H9 (cell line): ENCODE data around the gene PLA2G2F. TPM values are rescaled to one million over a fixed set of nuclear protein-coding genes. Genes with fewer than 3 reads are reported as not detected.

Experiments
- DNase-seq: peaks from one replicate; pipeline ENCODE4 v3.0.0-alpha.2; 2017
- H2AFZ ChIP-seq: one replicate; pipeline ENCODE4 v1.6.1; 2013; ENCODE audit warnings: mild to moderate bottlenecking, low read length, control low read depth, moderate library complexity
- H2AK5ac ChIP-seq: 2 replicates; pipeline ENCODE4 v1.6.1; 2013; ENCODE audit warnings: low read length, control low read depth, mixed read lengths; ENCODE audit not compliant: insufficient read length
- H2BK120ac ChIP-seq: one replicate; pipeline ENCODE4 v1.6.1; 2013; ENCODE audit warnings: low read depth, mild to moderate bottlenecking, low read length, control low read depth, inconsistent platforms; ENCODE audit not compliant: poor library complexity, severe bottlenecking
- H2BK12ac ChIP-seq: 2 replicates; pipeline ENCODE4 v1.6.1; 2013; ENCODE audit warnings: low read length, control low read depth, mixed read lengths, low read depth; ENCODE audit not compliant: insufficient read length
- H2BK15ac ChIP-seq: 2 replicates; pipeline ENCODE4 v1.6.1; 2013; ENCODE audit warnings: low read depth, low read length, control low read depth
- H2BK20ac ChIP-seq: one replicate; pipeline ENCODE4 v1.6.1; 2013; ENCODE audit warnings: low read depth, mild to moderate bottlenecking, low read length, control low read depth, inconsistent platforms; ENCODE audit not compliant: poor library complexity, severe bottlenecking
- H2BK5ac ChIP-seq: 2 replicates; pipeline ENCODE4 v1.6.1; 2013; ENCODE audit warnings: low read length, control low read depth, mixed read lengths; ENCODE audit not compliant: insufficient read length
- H3K14ac ChIP-seq: 2 replicates; pipeline ENCODE4 v1.6.1; 2013; ENCODE audit warnings: low read length, control low read depth; ENCODE audit not compliant: insufficient read depth
- H3K18ac ChIP-seq: 2 replicates; pipeline ENCODE4 v1.6.1; 2013; ENCODE audit warnings: low read depth, mild to moderate bottlenecking, mixed read lengths, low read length, control low read depth; ENCODE audit not compliant: insufficient read length
- H3K23ac ChIP-seq: 2 replicates; pipeline ENCODE4 v1.6.1; 2013; ENCODE audit warnings: low read length, control low read depth, mixed read lengths, low read depth; ENCODE audit not compliant: insufficient read length
- H3K23me2 ChIP-seq: 2 replicates; pipeline ENCODE4 v1.6.1; 2013; ENCODE audit warnings: low read depth, mild to moderate bottlenecking, mixed read lengths, low read length, control low read depth; ENCODE audit not compliant: insufficient read length, poor library complexity, severe bottlenecking
- H3K27ac ChIP-seq: 2 replicates; pipeline ENCODE4 v1.5.1; 2013; ENCODE audit warnings: low read length, control low read depth, mixed read lengths, low read depth; ENCODE audit not compliant: insufficient read length
- H3K27me3 ChIP-seq: 2 replicates; pipeline ENCODE4 v1.6.1; 2013; ENCODE audit warnings: low read length, control low read depth, inconsistent platforms; ENCODE audit not compliant: insufficient read depth
- H3K4ac ChIP-seq: 2 replicates; pipeline ENCODE4 v1.6.1; 2013; ENCODE audit warnings: low read depth, mild to moderate bottlenecking, control low read depth, inconsistent platforms, low read length, moderate library complexity
- H3K4me1 ChIP-seq: 2 replicates; pipeline ENCODE4 v1.6.1; 2013; ENCODE audit warnings: low read length, control low read depth, inconsistent platforms; ENCODE audit not compliant: insufficient read depth
- H3K4me2 ChIP-seq: 2 replicates; pipeline ENCODE4 v1.6.1; 2013; ENCODE audit warnings: low read length, control low read depth, mixed read lengths; ENCODE audit not compliant: insufficient read length, insufficient read depth
- H3K56ac ChIP-seq: 2 replicates; pipeline ENCODE4 v1.6.1; 2013; ENCODE audit warnings: low read depth, mild to moderate bottlenecking, mixed read lengths, low read length, control low read depth; ENCODE audit not compliant: insufficient read length
- H3K79me1 ChIP-seq: 2 replicates; pipeline ENCODE4 v1.6.1; 2013; ENCODE audit warnings: low read depth, mild to moderate bottlenecking, moderate library complexity, low read length, control low read depth, inconsistent platforms; ENCODE audit not compliant: insufficient read depth, poor library complexity, severe bottlenecking
- H3K79me2 ChIP-seq: 2 replicates; pipeline ENCODE4 v1.6.1; 2013; ENCODE audit warnings: low read length, control low read depth, inconsistent platforms; ENCODE audit not compliant: insufficient read depth
- H3K9ac ChIP-seq: 2 replicates; pipeline ENCODE4 v1.6.1; 2013; ENCODE audit warnings: low read length, control low read depth, mixed read lengths; ENCODE audit not compliant: insufficient read length; ENCODE audit errors: extremely low read depth
- H3K9me3 ChIP-seq: one replicate; pipeline ENCODE4 v1.6.1; 2013; ENCODE audit warnings: low read depth, low read length, inconsistent platforms; ENCODE audit not compliant: control insufficient read depth
- H3T11ph ChIP-seq: one replicate; pipeline ENCODE4 v1.6.1; 2013; ENCODE audit warnings: mild to moderate bottlenecking, low read length, control low read depth, inconsistent platforms
- H4K20me1 ChIP-seq: one replicate; pipeline ENCODE4 v1.6.1; 2013; ENCODE audit not compliant: control insufficient read depth, insufficient read length, insufficient read depth
- H4K5ac ChIP-seq: 2 replicates; pipeline ENCODE4 v1.6.1; 2013; ENCODE audit warnings: low read depth, mild to moderate bottlenecking, mixed read lengths, low read length, control low read depth; ENCODE audit not compliant: insufficient read length
- H4K8ac ChIP-seq: replicated peaks from 2 replicates; pipeline ENCODE4 v1.6.1; 2013; ENCODE audit warnings: low read length, control low read depth, mixed read lengths, low read depth; ENCODE audit not compliant: insufficient read length
- H4K91ac ChIP-seq: 2 replicates; pipeline ENCODE4 v1.6.1; 2013; ENCODE audit warnings: low read depth, mild to moderate bottlenecking, moderate library complexity, mixed read lengths, low read length, control low read depth; ENCODE audit not compliant: insufficient read length
- H3K27ac Mint-ChIP-seq, 3 experiments: 2 replicates in 2 of 3; 3 replicates in 1 of 3; pipeline ENCODE4 v1.8.0; 2020 to 2021; ENCODE audit warnings: mixed read lengths in 3 of 3, mild to moderate bottlenecking in 1 of 3, moderate library complexity in 1 of 3
- H3K27me3 Mint-ChIP-seq: 2 replicates; pipeline ENCODE4 v1.8.0; 2021; ENCODE audit warnings: low read depth, mild to moderate bottlenecking, moderate library complexity, mixed read lengths
- H3K36me3 Mint-ChIP-seq, 3 experiments: 2 replicates in 2 of 3; 3 replicates in 1 of 3; pipeline ENCODE4 v1.8.0; 2020 to 2021; ENCODE audit warnings: low read depth in 3 of 3, mixed read lengths in 3 of 3; ENCODE audit not compliant: insufficient read depth in 1 of 3
- H3K4me1 Mint-ChIP-seq, 2 experiments: 2 replicates each; pipeline ENCODE4 v1.8.0; 2020; ENCODE audit warnings: mixed read lengths in 2 of 2
- H3K4me3 Mint-ChIP-seq, 2 experiments: 2 replicates in 1 of 2; 3 replicates in 1 of 2; pipeline ENCODE4 v1.8.0; 2020 to 2021; ENCODE audit warnings: mild to moderate bottlenecking in 2 of 2, mixed read lengths in 2 of 2, moderate library complexity in 1 of 2
- H3K9me3 Mint-ChIP-seq, 2 experiments: 2 replicates in 1 of 2; 3 replicates in 1 of 2; pipeline ENCODE4 v1.8.0; 2020; ENCODE audit warnings: mild to moderate bottlenecking in 2 of 2, mixed read lengths in 2 of 2, moderate library complexity in 1 of 2
- WGBS: extraction: QIAGEN DNeasy Blood & Tissue Kit; methylation state at CpG from one replicate; pipeline ENCODE4 v1.1.7; 2013; ENCODE audit warnings: missing lambda C conversion rate, low lambda C conversion rate, mixed read lengths; ENCODE audit not compliant: insufficient read length; ENCODE audit errors: extremely low coverage; 5-methylcytosine and 5-hydroxymethylcytosine counted together
- total RNA-seq: library from RNA; stranded (reverse); gene quantifications from 2 replicates; pipeline ENCODE4 v1.2.1, GENCODE V29; 2021
- TF ChIP-seq, protein P1 (sequence below): fragments of 200-600 bp; sonication (generic); conservative IDR thresholded peaks from 3 replicates; pipeline ENCODE4 v1.8.0; 2021; ENCODE audit warnings: antibody characterized with exemption, mild to moderate bottlenecking

PLA2G2F gene
- total RNA-seq, 1 experiment from 2014 or later = not detected

DNA sequence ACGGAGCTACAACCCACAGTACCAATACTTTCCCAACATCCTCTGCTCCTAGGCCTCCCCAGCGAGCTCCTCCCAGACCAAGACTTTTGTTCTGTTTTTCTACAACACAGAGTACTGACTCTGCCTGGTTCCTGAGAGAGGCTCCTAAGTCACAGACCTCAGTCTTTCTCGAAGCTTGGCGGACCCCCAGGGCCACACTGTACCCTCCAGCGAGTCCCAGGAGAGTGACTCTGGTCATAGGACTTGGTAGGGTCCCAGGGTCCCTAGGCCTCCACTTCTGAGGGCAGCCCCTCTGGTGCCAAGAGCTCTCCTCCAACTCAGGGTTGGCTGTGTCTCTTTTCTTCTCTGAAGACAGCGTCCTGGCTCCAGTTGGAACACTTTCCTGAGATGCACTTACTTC lies 48.5 kb upstream of the PLA2G2F start:
- Histone ChIP-seq H4K20me1 (no peaks in the 10 kb centered on the region), H3K79me2 (no peaks in the 10 kb centered on the region), H3K79me1 (no peaks in the 10 kb centered on the region), H3K4ac (no peak overlapping the region), H3K56ac (no peak overlapping the region), H3K9ac (no peak overlapping the region), H4K8ac (no peak overlapping the region), H3T11ph (no peak overlapping the region), H4K5ac (no peak overlapping the region), H3K27ac (no peak overlapping the region), H3K27me3 (no peaks in the 10 kb centered on the region), H4K91ac (no peak overlapping the region), H3K9me3 (peaks cover 10% of the 10 kb centered on the region), H2AFZ (no peak overlapping the region), H2BK20ac (no peak overlapping the region), H2BK15ac (no peak overlapping the region), H3K23me2 (no peaks in the 10 kb centered on the region), H2BK5ac (no peak overlapping the region), H3K23ac (no peak overlapping the region), H3K4me2 (no peak overlapping the region), H2BK120ac (no peak overlapping the region), H2AK5ac (no peak overlapping the region), H3K18ac (no peak overlapping the region), H3K14ac (no peak overlapping the region), H2BK12ac (no peak overlapping the region), H3K4me1 (no peaks in the 10 kb centered on the region)
- no peak for DNase-seq
- no peak overlapping the region for H3K27ac Mint-ChIP-seq
- TF ChIP-seq, protein P1, sequence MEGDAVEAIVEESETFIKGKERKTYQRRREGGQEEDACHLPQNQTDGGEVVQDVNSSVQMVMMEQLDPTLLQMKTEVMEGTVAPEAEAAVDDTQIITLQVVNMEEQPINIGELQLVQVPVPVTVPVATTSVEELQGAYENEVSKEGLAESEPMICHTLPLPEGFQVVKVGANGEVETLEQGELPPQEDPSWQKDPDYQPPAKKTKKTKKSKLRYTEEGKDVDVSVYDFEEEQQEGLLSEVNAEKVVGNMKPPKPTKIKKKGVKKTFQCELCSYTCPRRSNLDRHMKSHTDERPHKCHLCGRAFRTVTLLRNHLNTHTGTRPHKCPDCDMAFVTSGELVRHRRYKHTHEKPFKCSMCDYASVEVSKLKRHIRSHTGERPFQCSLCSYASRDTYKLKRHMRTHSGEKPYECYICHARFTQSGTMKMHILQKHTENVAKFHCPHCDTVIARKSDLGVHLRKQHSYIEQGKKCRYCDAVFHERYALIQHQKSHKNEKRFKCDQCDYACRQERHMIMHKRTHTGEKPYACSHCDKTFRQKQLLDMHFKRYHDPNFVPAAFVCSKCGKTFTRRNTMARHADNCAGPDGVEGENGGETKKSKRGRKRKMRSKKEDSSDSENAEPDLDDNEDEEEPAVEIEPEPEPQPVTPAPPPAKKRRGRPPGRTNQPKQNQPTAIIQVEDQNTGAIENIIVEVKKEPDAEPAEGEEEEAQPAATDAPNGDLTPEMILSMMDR = no peak
- H3K4me3 Mint-ChIP-seq = no peak overlapping the region
- peaks cover 3 to 4% of the 10 kb centered on the region in 2 experiments for H3K4me1 Mint-ChIP-seq
- peaks cover 0 to 4% (median 0%) of the 10 kb centered on the region in 3 experiments; a peak in 2 of 7 replicates for H3K36me3 Mint-ChIP-seq
- no CpG with 5 or more reads among the region's 6 CpGs for WGBS
- peaks cover 32% of the 10 kb centered on the region for H3K27me3 Mint-ChIP-seq
- peaks cover 20 to 33% of the 10 kb centered on the region in 2 experiments for H3K9me3 Mint-ChIP-seq
